ENCODE data around the gene PLEKHO2. TPM values are rescaled to one million over a fixed set of nuclear protein-coding genes. Genes with fewer than 3 reads are reported as not detected.

Gene PLEKHO2
- total and polyA plus RNA-seq, 2 of the 13 experiments (the other 11 are each of a cell fraction or from before 2014, with no cell fraction given) = 3.8 to 4.8 TPM

- Histone ChIP-seq H3K4me2 (ENCODE audit: low read depth, low read length) (no peak overlapping the region), H3K27me3 (ENCODE audit: control insufficient read depth in 1 of 2, insufficient read depth in 2 of 2, low read length in 2 of 2) (no peaks in the 10 kb centered on the region), H3K36me3 (replicated peaks in 1 of 2; ENCODE audit: control insufficient read depth in 1 of 2, insufficient read depth in 2 of 2, low read length in 2 of 2) (no peaks in the 10 kb centered on the region), H4K20me1 (ENCODE audit: insufficient read depth, low read length) (no peaks in the 10 kb centered on the region), H3K4me1 (ENCODE audit: insufficient read depth, low read length) (peaks cover 4% of the 10 kb centered on the region; the same call in 1 of the 2 replicates), H3K79me2 (ENCODE audit: insufficient read depth, low read length) (no peaks in the 10 kb centered on the region), H3K9ac (ENCODE audit: insufficient read depth, low read depth, low read length) (no peak overlapping the region), H3K4me3 (replicated peaks in 1 of 3; ENCODE audit: insufficient read depth in 1 of 3, low read depth in 2 of 3, low read length in 3 of 3) (no peak overlapping the region), H2AFZ (ENCODE audit: low read length) (no peak overlapping the region), H3K27ac (ENCODE audit: extremely low read length, insufficient read depth, low read length) (no peak overlapping the region), H3K9me3 (ENCODE audit: low read length) (peaks cover 13% of the 10 kb centered on the region)
- no TSS peak for BruUV-seq (replicated peaks)
- ChIA-PET POLR2A (no interaction called here), CTCF (ENCODE audit: low intra/inter-chr PET ratio, low total read pairs) (no interaction called here)
- DNase-seq (ENCODE audit: low spot score) = no peak
- ATAC-seq = no peak
- no peak for TF ChIP-seq ZC3H4 (CRISPR knock-in tag; IDR thresholded peaks at IDR 0.05; ENCODE audit: borderline replicate concordance)
- no peak for TF ChIP-seq ZNF264 (CRISPR knock-in tag; IDR thresholded peaks at IDR 0.05)
- TF ChIP-seq SP140L (CRISPR knock-in tag; IDR thresholded peaks at IDR 0.05; ENCODE audit: borderline replicate concordance) = no peak
- no peak for TF ChIP-seq ZNF775 (CRISPR knock-in tag; IDR thresholded peaks at IDR 0.05; ENCODE audit: borderline replicate concordance)
- WGBS (ENCODE audit: low lambda C conversion rate) = 25% methylated on average over 4 of the region's 4 CpGs
- no peak for FAIRE-seq
- intact Hi-C loops (cut with micrococcal nuclease; ENCODE audit: unreplicated experiment) = no loop called here
- in situ Hi-C loops (cut with HindIII; ENCODE audit: extremely low pct_ligation_motif_present, low pct_unique_long_range_greater_than_20kb) = no loop called here
Measured at GRCh38 chr15:64904189-64904588, 62.5 kb downstream of the PLEKHO2 start.

- Histone ChIP-seq H3K27ac (ENCODE audit: extremely low read length, insufficient read depth, low read length) (no peak overlapping the region), H3K4me1 (ENCODE audit: insufficient read depth, low read length) (peaks cover 4% of the 10 kb centered on the region; the same call in 1 of the 2 replicates), H3K79me2 (ENCODE audit: insufficient read depth, low read length) (no peaks in the 10 kb centered on the region), H2AFZ (ENCODE audit: low read length) (no peak overlapping the region), H3K9me3 (ENCODE audit: low read length) (peaks cover 13% of the 10 kb centered on the region), H3K27me3 (ENCODE audit: control insufficient read depth in 1 of 2, insufficient read depth in 2 of 2, low read length in 2 of 2) (0 out of 5 replicates have a peak, but pooled peaks cover 0 to 3% of the 10 kb centered on the region in 2 experiments), H3K36me3 (replicated peaks in 1 of 2; ENCODE audit: control insufficient read depth in 1 of 2, insufficient read depth in 2 of 2, low read length in 2 of 2) (no peaks in the 10 kb centered on the region), H3K4me3 (replicated peaks in 1 of 3; ENCODE audit: insufficient read depth in 1 of 3, low read depth in 2 of 3, low read length in 3 of 3) (no peak overlapping the region), H3K4me2 (ENCODE audit: low read depth, low read length) (peak overlapping the region; percentile 47; the same call in 1 of the 2 replicates), H3K9ac (ENCODE audit: insufficient read depth, low read depth, low read length) (no peak overlapping the region), H4K20me1 (ENCODE audit: insufficient read depth, low read length) (no peaks in the 10 kb centered on the region)
- DNase-seq (ENCODE audit: low spot score) (peak; percentile 22), ATAC-seq (peak; percentile 89), FAIRE-seq (no peak)
- in situ Hi-C loops (cut with HindIII; ENCODE audit: extremely low pct_ligation_motif_present, low pct_unique_long_range_greater_than_20kb) = no loop called here
- intact Hi-C loops (cut with micrococcal nuclease; ENCODE audit: unreplicated experiment) = loop anchor here (1.0 kb wide), 1 partner anchor 174 kb away; no protein-coding TSS in a partner anchor
- POLR2A ChIA-PET = no interaction called here
- 46% methylated on average over 30 of the region's 30 CpGs for WGBS (ENCODE audit: low lambda C conversion rate)
- BruUV-seq (replicated peaks) = no TSS peak
- CTCF ChIA-PET (ENCODE audit: low intra/inter-chr PET ratio, low total read pairs) = interaction anchor here (0.6 to 1.6 kb wide), 3 partner anchors 73 to 177 kb away, joined by 3 to 20 read pairs (median 4); no protein-coding TSS in a partner anchor
- TF ChIP-seq MAZ (IDR thresholded peaks at IDR 0.05; ENCODE audit: borderline replicate concordance, low read depth, low read length) (0 out of 2 replicates have a peak, but pooled peaks have one; percentile 18), MAZ (CRISPR knock-in tag; IDR thresholded peaks at IDR 0.05; ENCODE audit: low read depth) (no peak), ARNT (IDR thresholded peaks at IDR 0.05) (no peak), FOXA3 (CRISPR knock-in tag; IDR thresholded peaks at IDR 0.05) (peak; percentile 26; the same call in 1 of the 2 replicates), THRA (CRISPR knock-in tag; IDR thresholded peaks at IDR 0.05; ENCODE audit: borderline replicate concordance) (no peak), ZNF749 (CRISPR knock-in tag; IDR thresholded peaks at IDR 0.05; ENCODE audit: borderline replicate concordance) (no peak), AGO2 (optimal IDR thresholded peaks at IDR 0.05; ENCODE audit: low read depth, low read length) (no peak), ZZZ3 (CRISPR knock-in tag; IDR thresholded peaks at IDR 0.05; ENCODE audit: borderline replicate concordance) (no peak), HDAC2 (CRISPR knock-in tag; IDR thresholded peaks at IDR 0.05) (no peak), ZMAT3 (CRISPR knock-in tag; conservative IDR thresholded peaks at IDR 0.05) (no peak), IRX3 (CRISPR knock-in tag; IDR thresholded peaks at IDR 0.05; ENCODE audit: borderline replicate concordance, low read depth) (no peak), REL (CRISPR knock-in tag; conservative IDR thresholded peaks at IDR 0.05) (no peak)
Measured at GRCh38 chr15:64905119-64905831, 63.6 kb downstream of the PLEKHO2 start.
